H1 (cell line): Measurements from ENCODE around the gene FARP2. TPM values are rescaled to one million over a fixed set of nuclear protein-coding genes. Genes with fewer than 3 reads are reported as not detected.

Experiments
- CTCF ChIA-PET: fragments of 300-600 bp; sonication (Branson Sonifier 250); formaldehyde crosslinking; loops from one replicate; lab custom pipeline; 2021; ENCODE audit not compliant: partially characterized antibody; lab: Charles Lee
- POLR2A ChIA-PET: fragments of 300-600 bp; sonication (Branson Sonifier 250); formaldehyde crosslinking; loops from one replicate; lab custom pipeline; 2021; ENCODE audit warnings: inconsistent platforms; ENCODE audit not compliant: partially characterized antibody; lab: Charles Lee
- DNase-seq, 2 experiments: peaks; one replicate each; pipeline versions ENCODE4 v3.0.0 to v3.0.0-alpha.2; 2010 to 2022; ENCODE audit warnings: low spot score in 2 of 2, low read depth in 1 of 2, mixed read lengths in 1 of 2
- FAIRE-seq: peaks from 2 replicates; lab custom pipeline; 2011; peaks lifted over from hg19 to GRCh38; lab: Jason Lieb, UNC
- H2AFZ ChIP-seq: 2 replicates; pipeline ENCODE4 v1.8.1; 2012; ENCODE audit warnings: low read length, inconsistent platforms
- H2AK5ac ChIP-seq: 2 replicates; pipeline ENCODE4 v1.6.1; 2013; ENCODE audit warnings: low read depth, low read length
- H2BK120ac ChIP-seq: replicated peaks from 2 replicates; pipeline ENCODE3; 2013; ENCODE audit warnings: low read depth, low read length, inconsistent platforms
- H2BK12ac ChIP-seq: 2 replicates; pipeline ENCODE4 v1.6.1; 2013; ENCODE audit warnings: low read depth, low read length
- H2BK15ac ChIP-seq: 2 replicates; pipeline ENCODE4 v1.6.1; 2013; ENCODE audit warnings: low read length
- H2BK20ac ChIP-seq: 2 replicates; pipeline ENCODE4 v1.6.1; 2013; ENCODE audit warnings: low read length
- H2BK5ac ChIP-seq: 2 replicates; pipeline ENCODE4 v1.6.1; 2013; ENCODE audit warnings: low read depth, low read length
- H3K14ac ChIP-seq: 2 replicates; pipeline ENCODE4 v1.6.1; 2013; ENCODE audit warnings: inconsistent platforms; ENCODE audit not compliant: insufficient read length
- H3K18ac ChIP-seq: 2 replicates; pipeline ENCODE4 v1.6.1; 2013; ENCODE audit warnings: low read length; ENCODE audit errors: extremely low read depth
- H3K23ac ChIP-seq: 2 replicates; pipeline ENCODE4 v1.6.1; 2013; ENCODE audit warnings: inconsistent platforms; ENCODE audit not compliant: insufficient read length
- H3K23me2 ChIP-seq: 2 replicates; pipeline ENCODE4 v1.6.1; 2013; ENCODE audit warnings: low read depth, low read length
- H3K27ac ChIP-seq: 2 replicates; pipeline ENCODE4 v1.6.1; 2011; ENCODE audit warnings: low read depth, low read length, inconsistent platforms
- H3K27me3 ChIP-seq, 4 experiments: replicated peaks in 1 of 4; 1 replicate in 1 of 4; 2 replicates in 3 of 4; pipeline versions ENCODE4 v1.6.1 to v1.8.1; 2011 to 2013; ENCODE audit warnings: low read length in 3 of 4, mild to moderate bottlenecking in 3 of 4, inconsistent platforms in 2 of 4, mixed read lengths in 2 of 4, moderate library complexity in 1 of 4; ENCODE audit not compliant: control insufficient read depth in 3 of 4, insufficient read depth in 3 of 4; ENCODE audit errors: extremely low read depth in 1 of 4
- H3K36me3 ChIP-seq, 4 experiments: 2 replicates each; pipeline versions ENCODE4 v1.6.1 to v1.8.1; 2011 to 2013; ENCODE audit warnings: mild to moderate bottlenecking in 4 of 4, low read length in 3 of 4, moderate library complexity in 2 of 4, control low read depth in 1 of 4, inconsistent platforms in 1 of 4; ENCODE audit not compliant: insufficient read depth in 4 of 4, control insufficient read depth in 2 of 4
- H3K4ac ChIP-seq: replicated peaks from 2 replicates; pipeline ENCODE3; 2013; ENCODE audit warnings: low read length, low read depth, mixed read lengths, inconsistent platforms; ENCODE audit not compliant: insufficient read length
- H3K4me1 ChIP-seq, 4 experiments: replicated peaks in 1 of 4; 1 replicate in 1 of 4; 2 replicates in 3 of 4; pipeline versions ENCODE4 v1.6.1 to v1.8.1; 2011 to 2013; ENCODE audit warnings: low read length in 3 of 4, inconsistent platforms in 2 of 4, mixed read lengths in 1 of 4; ENCODE audit not compliant: insufficient read depth in 4 of 4, control insufficient read depth in 3 of 4
- H3K4me2 ChIP-seq, 2 experiments: 2 replicates each; pipeline versions ENCODE4 v1.6.1 to v1.8.1; 2011 to 2013; ENCODE audit warnings: low read depth in 2 of 2, low read length in 2 of 2, control low read depth in 1 of 2, inconsistent platforms in 1 of 2, mild to moderate bottlenecking in 1 of 2; ENCODE audit not compliant: insufficient read depth in 1 of 2
- H3K4me3 ChIP-seq, 4 experiments: fragments of 200-600, 300-600 bp in 1 of 4; sonication (generic), shearing (Covaris generic), sonication (Bioruptor Twin) in 1 of 4; 2 replicates each; pipeline versions ENCODE4 v1.5.1 to v1.8.1; 2011 to 2016; ENCODE audit warnings: low read length in 4 of 4, low read depth in 3 of 4, control low read depth in 2 of 4, inconsistent platforms in 2 of 4, mild to moderate bottlenecking in 2 of 4, mixed read lengths in 1 of 4, moderate library complexity in 1 of 4; ENCODE audit not compliant: insufficient read depth in 2 of 4; ENCODE audit errors: extremely low read depth in 1 of 4
- H3K56ac ChIP-seq: replicated peaks from 2 replicates; pipeline ENCODE3; 2013; ENCODE audit warnings: low read depth, mild to moderate bottlenecking, mixed read lengths, low read length, inconsistent platforms; ENCODE audit not compliant: insufficient read length
- H3K79me1 ChIP-seq: 2 replicates; pipeline ENCODE4 v1.6.1; 2013; ENCODE audit warnings: low read depth, low read length, control low read depth
- H3K79me2 ChIP-seq, 2 experiments: 2 replicates each; pipeline versions ENCODE4 v1.6.1 to v1.8.1; 2012 to 2013; ENCODE audit warnings: low read length in 2 of 2, mild to moderate bottlenecking in 2 of 2, inconsistent platforms in 1 of 2; ENCODE audit not compliant: insufficient read depth in 2 of 2, control insufficient read depth in 1 of 2
- H3K9ac ChIP-seq, 4 experiments: replicated peaks in 1 of 4; 1 replicate in 1 of 4; 2 replicates in 3 of 4; pipeline versions ENCODE4 v1.6.1 to v1.8.1; 2011 to 2013; ENCODE audit warnings: low read depth in 3 of 4, low read length in 3 of 4, control low read depth in 2 of 4, mild to moderate bottlenecking in 2 of 4, moderate library complexity in 2 of 4, inconsistent platforms in 1 of 4; ENCODE audit errors: extremely low read depth in 1 of 4
- H3K9me3 ChIP-seq, 2 experiments: 2 replicates each; pipeline versions ENCODE4 v1.6.1 to v1.8.1; 2012 to 2013; ENCODE audit warnings: mild to moderate bottlenecking in 2 of 2, moderate library complexity in 2 of 2, control low read depth in 1 of 2, inconsistent platforms in 1 of 2, low read depth in 1 of 2, low read length in 1 of 2, mixed read lengths in 1 of 2; ENCODE audit not compliant: insufficient read depth in 2 of 2
- H4K20me1 ChIP-seq, 2 experiments: replicated peaks in 1 of 2; 2 replicates each; pipeline versions ENCODE3 to v1.8.1; 2011 to 2013; ENCODE audit warnings: inconsistent platforms in 2 of 2, low read length in 2 of 2, mild to moderate bottlenecking in 1 of 2; ENCODE audit not compliant: insufficient read depth in 2 of 2, control insufficient read depth in 1 of 2
- H4K5ac ChIP-seq: 2 replicates; pipeline ENCODE4 v1.6.1; 2013; ENCODE audit warnings: low read length, low read depth, mixed read lengths, inconsistent platforms; ENCODE audit not compliant: insufficient read length
- H4K8ac ChIP-seq: 2 replicates; pipeline ENCODE4 v1.8.0; 2013; ENCODE audit warnings: mild to moderate bottlenecking, moderate library complexity, low read length, inconsistent platforms; ENCODE audit not compliant: insufficient read depth; ENCODE audit errors: extremely low read depth
- H4K91ac ChIP-seq: replicated peaks from 2 replicates; pipeline ENCODE3; 2013; ENCODE audit warnings: low read length, mixed read lengths, inconsistent platforms; ENCODE audit not compliant: insufficient read length
- BRCA1 ChIP-seq: IDR thresholded peaks from 2 replicates; pipeline ENCODE4 v1.6.1; 2012; ENCODE audit warnings: low read depth, low read length, improper control_type of control experiment
- KDM1A ChIP-seq: fragments of 200-600, 300-600 bp; sonication (generic); IDR thresholded peaks from 2 replicates; pipeline ENCODE4 v1.7.1; 2016; ENCODE audit warnings: mild to moderate bottlenecking, low read length, borderline replicate concordance
- SRF ChIP-seq: IDR thresholded peaks from 2 replicates; pipeline ENCODE4 v1.6.1; 2011; ENCODE audit warnings: mild to moderate bottlenecking, low read depth, low read length, moderate library complexity
- WGBS, 2 experiments: shearing (Covaris generic) in 1 of 2; methylation state at CpG; one replicate each; pipeline versions ENCODE4 v1.1.6 to v1.1.7; 2013 to 2015; ENCODE audit warnings: low lambda C conversion rate in 2 of 2, mixed read lengths in 2 of 2, inconsistent platforms in 1 of 2, low coverage in 1 of 2, missing lambda C conversion rate in 1 of 2; ENCODE audit not compliant: insufficient replicate concordance in 2 of 2, insufficient coverage in 1 of 2, insufficient read length in 1 of 2; ENCODE audit errors: extremely low coverage in 1 of 2, missing lambda C conversion rate in 1 of 2; 5-methylcytosine and 5-hydroxymethylcytosine counted together
- polyA plus RNA-seq, 7 experiments: library from polyadenylated mRNA; depleted of rRNA in 3 of 7; stranded (reverse) in 5 of 7; unstranded in 2 of 7; fragments of >200 nt in 5 of 7; fragments of 200-250 nt in 2 of 7; gene quantifications; 1 replicate in 5 of 7; 2 replicates in 1 of 7; 4 replicates in 1 of 7; pipeline versions ENCODE4 v1.2.1 to v1.2.3, GENCODE V29; 2011 to 2013; ENCODE audit warnings: missing spikeins in 2 of 7, mixed read lengths in 2 of 7
- total RNA-seq: library from RNA; stranded (reverse); fragmentation: NEBNext Ultra II Directional; extraction: Animal tissue kit (Norgen Biotek cat#: 25700); gene quantifications from 2 replicates; pipeline ENCODE4 v1.2.1, GENCODE V29; 2021

Gene FARP2
- total and polyA plus RNA-seq, 2 of the 8 experiments (the other 6 are each of a cell fraction or from before 2014, with no cell fraction given) = 12.4 to 33.4 TPM

DNA sequence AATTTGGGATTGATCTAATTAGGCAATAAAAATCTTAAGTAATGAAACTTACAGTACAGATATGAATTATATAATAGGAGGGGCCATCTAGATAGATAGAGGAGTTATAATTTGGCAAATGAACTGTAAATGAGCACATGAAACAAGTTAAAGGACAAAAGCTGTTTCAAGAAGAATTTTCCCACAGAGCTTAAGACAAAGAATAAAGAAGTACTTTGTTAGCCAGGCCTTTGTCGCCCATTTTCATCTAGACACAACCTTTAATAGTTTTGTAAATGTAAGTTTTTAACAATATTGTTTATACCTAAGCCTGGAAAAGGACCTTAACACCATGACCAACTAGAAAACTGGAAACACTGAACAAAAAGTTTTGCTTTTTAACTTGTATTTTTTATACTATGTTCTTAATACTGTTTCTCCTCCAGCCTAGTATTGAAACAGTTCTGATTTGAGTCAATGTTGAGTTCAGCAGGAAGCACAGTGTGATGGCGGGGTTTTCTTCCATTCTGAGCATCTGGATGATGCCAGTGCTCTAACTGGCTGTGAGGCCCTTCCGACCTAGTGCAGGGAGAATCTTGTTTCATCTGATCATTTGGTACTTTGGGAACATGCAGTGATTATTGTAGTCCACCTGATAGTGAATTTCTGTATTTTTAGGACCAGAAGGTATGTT is 37.6 kb downstream of the FARP2 start:
- no peak overlapping the region for H3K4ac ChIP-seq
- FAIRE-seq = no peak
- TF ChIP-seq SRF (no peak), KDM1A (no peak), BRCA1 (no peak)

More for the DNA sequence above, 37.6 kb downstream of the FARP2 start:
- Histone ChIP-seq H3K23ac (no peak overlapping the region), H3K23me2 (no peaks in the 10 kb centered on the region), H4K5ac (no peak overlapping the region), H2BK120ac (no peak overlapping the region), H3K4me2 (no peak overlapping the region), H4K20me1 (peaks cover 0 to under 1% of the 10 kb centered on the region in 2 experiments), H2BK12ac (no peak overlapping the region), H3K79me2 (no peaks in the 10 kb centered on the region), H2BK5ac (no peak overlapping the region), H2BK15ac (no peak overlapping the region), H3K27ac (no peak overlapping the region), H3K18ac (no peak overlapping the region), H3K36me3 (no peaks in the 10 kb centered on the region; a peak in 1 of 8 replicates), H3K14ac (no peak overlapping the region), H4K8ac (no peak overlapping the region), H4K91ac (no peak overlapping the region), H3K4me3 (no peak overlapping the region), H3K79me1 (no peaks in the 10 kb centered on the region; the same call in 1 of the 2 replicates), H2AK5ac (no peak overlapping the region), H3K9ac (no peak overlapping the region), H3K4me1 (no peaks in the 10 kb centered on the region), H3K27me3 (no peaks in the 10 kb centered on the region), H2BK20ac (no peak overlapping the region), H3K56ac (no peak overlapping the region), H2AFZ (no peak overlapping the region), H3K9me3 (no peaks in the 10 kb centered on the region)
- ChIA-PET POLR2A (interaction anchor here (0.6 to 1.2 kb wide), 2 partner anchors 35 to 151 kb away, joined by 3 to 4 read pairs; no protein-coding TSS in a partner anchor), CTCF (interaction anchor here (0.6 to 2.8 kb wide), 6 partner anchors 10 to 428 kb away, joined by 3 to 20 read pairs (median 3); no protein-coding TSS in a partner anchor)
- WGBS, 2 experiments = 90% methylated on average over 3 of the region's 3 CpGs; no CpG with 5 or more reads in 1 of the 2 experiments
- no peak for DNase-seq
